Astrocyte of the spinal cord (primary cell): ENCODE measurements around the gene PSMD13.
"Not testable (repeated sequence)": the region's sequence is repeated elsewhere in the genome, so short reads cannot be mapped to it uniquely, and the experiment has no call there.

Experiments
- DNase-seq: peaks from one replicate; pipeline ENCODE4 v3.0.0; 2011; ENCODE audit warnings: low read depth, low spot score
- H3K4me3 ChIP-seq: 2 replicates; pipeline ENCODE4 v1.5.1; 2011; ENCODE audit warnings: low read depth, mild to moderate bottlenecking, low read length, moderate library complexity
- in situ Hi-C: cut with HindIII; loops from 2 replicates; pipeline ENCODE4 v1.10.0; 2017; ENCODE audit warnings: low sequenced_read_pairs
- TF ChIP-seq, protein P1 (sequence below): IDR thresholded peaks from 2 replicates; pipeline ENCODE4 v1.5.1; 2012; ENCODE audit warnings: low read depth, mild to moderate bottlenecking, low read length, inconsistent platforms

Gene PSMD13

DNA sequence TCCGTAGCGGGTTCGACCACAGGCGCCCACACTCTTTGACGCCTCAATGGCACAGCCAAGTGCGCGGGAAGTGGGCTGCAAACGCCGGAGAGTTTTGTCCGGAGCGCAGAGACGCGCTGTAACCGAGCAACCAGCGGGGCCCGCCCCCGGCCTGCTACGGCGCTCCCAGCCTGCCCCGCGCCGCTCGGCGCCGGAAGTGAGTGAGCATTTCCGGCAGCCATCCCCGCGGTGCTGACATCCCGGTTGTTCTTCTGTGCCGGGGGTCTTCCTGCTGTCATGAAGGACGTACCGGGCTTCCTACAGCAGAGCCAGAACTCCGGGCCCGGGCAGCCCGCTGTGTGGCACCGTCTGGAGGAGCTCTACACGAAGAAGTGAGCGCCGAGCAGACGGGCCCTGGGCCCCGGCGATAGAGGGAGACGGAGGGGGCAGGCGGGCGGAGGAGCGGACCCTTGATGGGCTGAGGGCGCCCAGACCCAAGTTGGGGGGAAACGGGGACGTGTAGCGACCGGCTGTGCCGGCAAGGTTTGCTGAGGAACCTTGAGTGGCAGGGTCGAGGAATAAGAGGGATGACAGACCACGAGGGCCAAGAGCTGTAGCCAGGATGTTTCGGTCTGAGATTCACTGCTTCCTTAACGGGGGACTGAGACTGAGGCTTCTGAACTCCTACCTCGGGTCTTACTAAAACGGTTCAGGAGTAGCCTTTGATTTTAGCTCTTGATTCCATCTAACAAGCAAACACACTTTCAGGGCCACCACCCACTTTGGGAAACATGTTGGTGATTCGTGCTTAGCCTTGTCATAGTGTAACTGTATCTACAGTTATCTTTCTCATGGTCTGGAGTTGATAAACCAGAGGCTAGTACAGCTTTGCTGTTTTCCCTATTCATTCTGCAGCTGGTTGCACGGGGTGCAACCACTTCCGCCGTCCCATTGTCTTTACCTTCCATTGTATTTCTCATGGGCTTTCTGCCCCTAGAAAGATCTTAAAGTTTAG lies at the start of gene PSMD13:
Gene PSMD13, plus strand, starts transcription at position 203 of the 994 bp plus-strand sequence. Its CDS starts 74 bp downstream, at position 277.
- TF ChIP-seq, protein P1, sequence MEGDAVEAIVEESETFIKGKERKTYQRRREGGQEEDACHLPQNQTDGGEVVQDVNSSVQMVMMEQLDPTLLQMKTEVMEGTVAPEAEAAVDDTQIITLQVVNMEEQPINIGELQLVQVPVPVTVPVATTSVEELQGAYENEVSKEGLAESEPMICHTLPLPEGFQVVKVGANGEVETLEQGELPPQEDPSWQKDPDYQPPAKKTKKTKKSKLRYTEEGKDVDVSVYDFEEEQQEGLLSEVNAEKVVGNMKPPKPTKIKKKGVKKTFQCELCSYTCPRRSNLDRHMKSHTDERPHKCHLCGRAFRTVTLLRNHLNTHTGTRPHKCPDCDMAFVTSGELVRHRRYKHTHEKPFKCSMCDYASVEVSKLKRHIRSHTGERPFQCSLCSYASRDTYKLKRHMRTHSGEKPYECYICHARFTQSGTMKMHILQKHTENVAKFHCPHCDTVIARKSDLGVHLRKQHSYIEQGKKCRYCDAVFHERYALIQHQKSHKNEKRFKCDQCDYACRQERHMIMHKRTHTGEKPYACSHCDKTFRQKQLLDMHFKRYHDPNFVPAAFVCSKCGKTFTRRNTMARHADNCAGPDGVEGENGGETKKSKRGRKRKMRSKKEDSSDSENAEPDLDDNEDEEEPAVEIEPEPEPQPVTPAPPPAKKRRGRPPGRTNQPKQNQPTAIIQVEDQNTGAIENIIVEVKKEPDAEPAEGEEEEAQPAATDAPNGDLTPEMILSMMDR: no peak
- peak; percentile 82 for DNase-seq
- H3K4me3 ChIP-seq: peak within 1 kb of the TSS; percentile 94
- in situ Hi-C loops: no loop called here

DNA sequence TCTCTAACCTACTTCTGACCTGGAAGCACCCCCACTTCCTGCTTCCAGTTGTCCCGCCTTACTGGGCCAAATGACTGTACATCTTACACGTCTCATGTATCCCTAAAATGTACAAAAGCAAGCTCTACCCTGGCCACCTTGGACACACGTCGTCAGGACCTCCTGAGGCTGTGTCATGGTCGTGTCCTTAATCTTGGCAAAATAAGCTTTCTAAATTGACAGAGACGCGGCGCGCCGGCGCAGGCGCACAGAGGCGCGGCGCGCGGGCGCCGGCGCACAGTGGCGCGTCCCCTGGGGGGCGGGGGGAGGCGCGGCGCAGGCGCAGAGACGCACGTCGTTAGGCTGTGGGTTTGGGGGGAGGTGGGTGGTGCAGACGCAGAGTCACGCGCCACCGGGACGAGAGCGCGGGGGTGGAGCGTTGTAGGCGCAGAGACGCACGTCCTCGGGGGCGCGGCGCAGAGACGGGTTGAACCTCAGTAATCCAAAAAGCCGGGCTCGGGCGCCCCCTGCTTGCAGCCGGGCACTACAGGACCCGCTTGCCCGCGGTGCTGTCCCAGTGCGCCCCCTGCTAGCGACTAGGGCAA lies 47.5 kb upstream of the PSMD13 start:
- H3K4me3 ChIP-seq, in situ Hi-C loops, DNase-seq: not testable (repeated sequence)

DNA sequence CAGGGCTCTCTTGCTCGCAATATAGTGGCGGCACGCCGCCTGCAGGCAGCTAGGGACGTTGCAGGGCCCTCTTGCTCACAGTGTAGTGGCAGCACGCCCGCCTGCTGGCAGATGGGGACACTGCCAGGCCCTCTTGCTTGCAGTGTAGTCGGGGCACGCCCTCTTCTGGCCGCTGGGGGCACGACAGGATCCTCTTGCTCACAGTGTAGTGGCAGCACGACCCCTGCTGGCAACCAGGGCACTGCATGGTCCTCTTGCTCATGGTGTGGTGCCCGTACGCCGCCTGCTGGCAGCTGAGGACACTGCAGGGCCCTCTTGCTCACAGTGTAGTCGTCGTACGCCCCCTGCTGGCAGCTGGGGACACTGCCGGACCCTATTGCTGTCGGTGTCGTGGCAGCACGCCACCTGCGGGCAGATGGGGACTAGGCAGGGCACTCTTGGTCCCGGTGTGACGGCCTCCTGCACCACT lies 46.9 kb upstream of the PSMD13 start:
- H3K4me3 ChIP-seq, DNase-seq, in situ Hi-C loops: not testable (repeated sequence)
- TF ChIP-seq, protein P1: peak; percentile 10

GRCh38 chr11:190546-190945 lies 46.2 kb upstream of the PSMD13 start:
- DNase-seq, H3K4me3 ChIP-seq, in situ Hi-C loops: not testable (repeated sequence)

- in situ Hi-C loops, H3K4me3 ChIP-seq, DNase-seq: not testable (repeated sequence)
- TF ChIP-seq, protein P1: peak; percentile 1
Observed at GRCh38 chr11:191490-192478, 45.0 kb upstream of the PSMD13 start.

DNA sequence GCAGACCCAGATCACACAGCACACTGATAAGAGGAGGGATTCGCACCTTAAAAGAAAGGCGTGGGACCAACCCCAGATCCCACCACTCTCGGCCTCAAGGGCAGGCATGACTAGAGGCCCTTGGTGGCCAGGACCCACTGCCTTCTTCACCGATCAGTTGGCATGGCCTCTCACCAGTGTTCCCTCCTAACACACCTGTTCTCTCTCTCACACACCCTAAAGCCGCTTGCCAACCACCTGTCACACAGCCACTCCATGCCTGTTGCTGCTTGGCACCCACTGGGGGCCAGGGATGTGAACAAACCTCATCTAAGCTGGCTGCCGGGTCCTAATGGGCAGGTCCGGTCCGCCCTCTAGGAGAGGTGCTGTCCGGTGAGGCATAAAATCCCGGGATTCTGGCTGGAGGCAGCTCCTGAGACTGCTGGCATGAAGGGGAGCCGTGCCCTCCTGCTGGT lies 44.1 kb upstream of the PSMD13 start, which contains the start of gene SCGB1C1:
Gene SCGB1C1, plus strand, starts transcription at position 405 of the 455 bp plus-strand sequence. Its CDS starts 22 bp downstream, at position 427.
- DNase-seq, in situ Hi-C loops, H3K4me3 ChIP-seq: not testable (repeated sequence)

- in situ Hi-C loops, DNase-seq, H3K4me3 ChIP-seq: not testable (repeated sequence)
Observed at GRCh38 chr11:193481-193880, 43.3 kb upstream of the PSMD13 start.
